HFF-Myc (cell line): ENCODE data around the gene NME7.

Experiments used
- DNase-seq: peaks from one replicate; pipeline ENCODE4 v3.0.0-alpha.2; 2011; ENCODE audit warnings: low read depth; ENCODE audit errors: extremely low read depth
- H3K4me3 ChIP-seq: replicated peaks from 2 replicates; pipeline ENCODE4 v1.5.1; 2011; ENCODE audit warnings: low read depth, mild to moderate bottlenecking, control low read depth, low read length
- TF ChIP-seq, protein P1 (sequence below): IDR thresholded peaks from 2 replicates; pipeline ENCODE4 v1.5.1; 2012; ENCODE audit warnings: mild to moderate bottlenecking, low read depth, low read length, control low read depth; ENCODE audit errors: missing control alignments

NME7 gene

GRCh38 chr1:169110689-169111447 lies 256.7 kb downstream of the NME7 start:
- H3K4me3 ChIP-seq = no peak overlapping the region
- no peak for DNase-seq
- TF ChIP-seq, protein P1, sequence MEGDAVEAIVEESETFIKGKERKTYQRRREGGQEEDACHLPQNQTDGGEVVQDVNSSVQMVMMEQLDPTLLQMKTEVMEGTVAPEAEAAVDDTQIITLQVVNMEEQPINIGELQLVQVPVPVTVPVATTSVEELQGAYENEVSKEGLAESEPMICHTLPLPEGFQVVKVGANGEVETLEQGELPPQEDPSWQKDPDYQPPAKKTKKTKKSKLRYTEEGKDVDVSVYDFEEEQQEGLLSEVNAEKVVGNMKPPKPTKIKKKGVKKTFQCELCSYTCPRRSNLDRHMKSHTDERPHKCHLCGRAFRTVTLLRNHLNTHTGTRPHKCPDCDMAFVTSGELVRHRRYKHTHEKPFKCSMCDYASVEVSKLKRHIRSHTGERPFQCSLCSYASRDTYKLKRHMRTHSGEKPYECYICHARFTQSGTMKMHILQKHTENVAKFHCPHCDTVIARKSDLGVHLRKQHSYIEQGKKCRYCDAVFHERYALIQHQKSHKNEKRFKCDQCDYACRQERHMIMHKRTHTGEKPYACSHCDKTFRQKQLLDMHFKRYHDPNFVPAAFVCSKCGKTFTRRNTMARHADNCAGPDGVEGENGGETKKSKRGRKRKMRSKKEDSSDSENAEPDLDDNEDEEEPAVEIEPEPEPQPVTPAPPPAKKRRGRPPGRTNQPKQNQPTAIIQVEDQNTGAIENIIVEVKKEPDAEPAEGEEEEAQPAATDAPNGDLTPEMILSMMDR = no peak

- TF ChIP-seq, protein P1 = no peak
- peak overlapping the region; percentile 80; the same call in 1 of the 2 replicates for H3K4me3 ChIP-seq
- no peak for DNase-seq
Measured at GRCh38 chr1:169110236-169110635, 257.4 kb downstream of the NME7 start.

- DNase-seq = peak; percentile 74
- peak overlapping the region; percentile 80 for H3K4me3 ChIP-seq
- TF ChIP-seq, protein P1 = no peak
Measured at GRCh38 chr1:169109561-169110134, 257.9 kb downstream of the NME7 start.

- peak overlapping the region; percentile 80 for H3K4me3 ChIP-seq
Measured at GRCh38 chr1:169108863-169109560, 258.6 kb downstream of the NME7 start.

GRCh38 chr1:169108223-169108622 lies 259.4 kb downstream of the NME7 start:
- H3K4me3 ChIP-seq = peak overlapping the region; percentile 80
- TF ChIP-seq, protein P1 = no peak
- no peak for DNase-seq

More at GRCh38 chr1:169108863-169109560, 258.6 kb downstream of the NME7 start:
- TF ChIP-seq, protein P1 = peak; percentile 32
- DNase-seq = peak; percentile 17

- TF ChIP-seq, protein P1 = no peak
- peak overlapping the region; percentile 80 for H3K4me3 ChIP-seq
- no peak for DNase-seq
Measured at GRCh38 chr1:169107603-169108208, 259.9 kb downstream of the NME7 start.
